CD4-positive, alpha-beta T cell treated with Interleukin-15 for 4 hours (primary cell): Measurements from ENCODE around the gene ZNF431.
"Not testable (repeated sequence)": the region's sequence is repeated elsewhere in the genome, so short reads cannot be mapped to it uniquely, and the experiment has no call there.

ENCODE experiments used
- DNase-seq: peaks from one replicate; pipeline ENCODE4 v3.0.0-alpha.2; 2020; ENCODE audit warnings: low spot score

Gene ZNF431

DNA sequence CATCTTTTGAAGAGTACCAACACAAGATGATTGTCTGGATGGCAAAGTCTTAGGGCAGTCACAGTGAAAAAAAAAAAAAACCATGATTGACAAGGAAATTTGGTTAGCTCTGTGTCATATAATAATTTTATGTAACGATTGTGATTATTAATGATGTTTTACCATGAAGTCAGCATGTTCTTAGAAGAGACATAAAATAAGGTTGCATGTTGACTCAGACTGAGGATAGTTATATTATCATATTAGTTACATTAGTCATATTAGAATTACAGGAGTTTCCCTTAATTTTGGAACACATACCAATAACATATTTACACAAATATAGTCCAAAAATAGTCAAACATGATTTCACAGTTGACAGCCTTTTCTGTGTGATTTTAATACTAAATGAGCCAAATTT lies 5.7 kb downstream of the ZNF431 start:
- DNase-seq = no peak

DNA sequence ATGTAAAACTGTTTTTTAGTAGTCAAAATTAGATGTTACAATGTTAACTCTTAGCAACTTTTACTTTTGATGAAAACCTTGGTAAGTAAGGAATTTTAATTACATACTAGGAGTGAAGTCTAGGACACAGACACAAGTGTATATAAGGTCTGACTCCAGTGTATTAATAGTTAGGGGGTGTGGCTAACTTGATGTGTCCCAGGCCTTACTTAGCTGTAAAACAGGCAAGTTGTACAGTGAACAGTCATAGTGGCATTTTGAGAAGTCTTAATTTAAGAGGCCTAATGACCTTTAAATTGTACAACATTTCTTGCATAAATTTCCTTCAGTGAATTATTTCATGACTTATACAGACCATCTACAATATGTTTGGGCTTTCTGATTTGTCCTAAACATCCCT lies 6.8 kb downstream of the ZNF431 start:
- no peak for DNase-seq

DNA sequence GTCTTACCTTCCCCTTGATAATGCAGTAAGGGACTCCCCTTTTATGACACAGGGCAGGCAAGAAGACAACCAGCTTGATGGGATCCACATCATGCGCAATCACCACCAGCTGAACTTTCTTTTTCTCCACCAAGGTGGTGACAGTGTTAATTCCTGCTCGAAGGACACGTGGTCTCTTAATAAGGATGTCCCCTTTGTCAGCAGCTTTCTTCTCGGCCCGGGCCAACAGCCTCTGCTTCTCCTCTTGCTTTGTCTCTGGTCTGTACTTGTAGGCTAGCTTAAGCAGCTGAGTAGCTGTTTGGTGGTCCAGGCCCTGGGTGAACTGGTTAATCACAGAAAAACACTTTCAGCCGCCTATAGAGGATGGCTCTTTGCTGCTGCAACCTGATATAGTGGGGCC lies 8.0 kb downstream of the ZNF431 start:
- DNase-seq = no peak

DNA sequence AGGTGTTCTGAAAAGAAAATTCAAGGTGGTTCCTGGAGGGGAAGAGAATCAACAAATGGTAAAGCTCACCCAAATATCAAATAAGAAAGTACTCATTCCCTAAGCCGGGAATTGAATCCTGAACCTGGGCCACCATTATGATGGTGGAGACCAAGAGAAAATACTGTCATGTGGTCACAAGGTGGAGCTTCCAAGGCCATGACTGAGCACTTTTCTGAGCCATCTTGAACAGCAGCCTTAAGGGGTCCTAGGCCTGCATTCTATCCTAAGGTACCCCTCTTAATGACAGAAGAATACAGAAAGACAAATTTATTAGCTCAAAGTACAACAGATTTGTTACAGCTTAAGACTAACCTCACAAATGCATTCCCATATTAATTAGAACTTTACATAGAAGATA lies 9.6 kb downstream of the ZNF431 start:
- DNase-seq = no peak

DNA sequence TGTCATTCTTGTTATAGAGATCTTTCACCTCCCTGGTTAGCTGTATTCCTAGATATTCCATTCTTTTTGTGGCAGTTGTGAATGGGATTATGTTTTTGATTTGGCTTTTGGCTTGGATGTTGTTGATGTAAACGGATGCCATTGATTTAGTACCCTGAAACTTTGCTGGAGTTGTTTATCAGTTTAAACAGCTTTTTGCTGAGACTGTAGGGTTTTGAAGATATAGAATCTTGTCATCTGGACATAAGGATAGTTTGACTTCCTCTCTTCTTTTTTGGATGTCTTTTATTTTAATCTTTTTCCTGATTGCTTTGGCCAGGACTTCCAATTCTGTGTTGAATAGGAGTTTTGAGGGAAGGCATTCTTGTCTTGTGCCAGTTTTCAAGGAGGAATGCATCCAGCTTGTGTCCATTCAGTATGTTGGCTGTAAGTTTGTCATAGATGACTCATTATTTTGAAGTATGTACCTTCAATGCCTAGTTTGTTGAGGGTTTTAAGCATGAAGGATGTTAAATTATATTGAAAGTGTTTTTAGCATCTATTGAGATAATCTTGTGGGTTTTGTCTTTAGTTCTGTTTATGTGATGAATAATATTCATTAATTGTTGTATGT lies 16.8 kb downstream of the ZNF431 start:
- DNase-seq = no peak

DNA sequence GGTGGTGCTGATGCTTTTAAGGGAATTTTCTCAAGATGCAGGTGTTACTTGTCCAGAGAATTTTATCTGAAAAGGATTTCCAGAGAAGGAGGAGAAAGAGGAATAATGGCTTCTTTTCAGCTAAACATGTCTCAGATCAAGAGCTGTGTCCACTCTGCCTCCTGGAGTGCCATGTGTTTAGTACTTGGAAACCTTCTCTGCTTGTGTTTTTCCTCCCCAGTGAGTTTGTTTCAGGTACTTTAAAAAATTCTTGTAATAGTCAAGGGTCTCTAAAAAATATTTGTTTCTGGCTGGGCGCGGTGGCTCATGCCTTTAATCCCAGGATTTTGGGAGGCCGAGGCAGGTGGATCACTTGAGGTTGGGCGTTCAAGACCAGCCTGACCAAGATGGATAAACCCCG lies 22.7 kb downstream of the ZNF431 start:
- DNase-seq = no peak

DNA sequence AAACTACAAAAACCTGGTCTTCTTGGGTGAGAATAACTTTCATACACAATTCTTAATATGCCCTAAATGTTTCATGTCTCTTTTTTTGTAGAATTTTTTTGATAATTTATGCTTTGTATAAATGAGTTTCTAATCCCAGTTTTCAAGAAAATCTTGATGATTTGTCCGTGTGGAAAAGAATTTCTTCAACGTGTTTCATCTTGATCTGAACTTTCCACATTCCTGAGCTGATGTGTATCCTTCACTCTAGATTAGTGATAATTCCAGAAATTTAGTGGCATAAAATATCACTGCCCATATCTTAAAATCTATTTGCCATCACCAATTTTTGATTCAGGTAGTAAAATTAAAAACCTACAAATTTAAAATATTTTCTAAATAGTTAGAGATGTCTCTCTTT lies 24.6 kb downstream of the ZNF431 start:
- DNase-seq = no peak

DNA sequence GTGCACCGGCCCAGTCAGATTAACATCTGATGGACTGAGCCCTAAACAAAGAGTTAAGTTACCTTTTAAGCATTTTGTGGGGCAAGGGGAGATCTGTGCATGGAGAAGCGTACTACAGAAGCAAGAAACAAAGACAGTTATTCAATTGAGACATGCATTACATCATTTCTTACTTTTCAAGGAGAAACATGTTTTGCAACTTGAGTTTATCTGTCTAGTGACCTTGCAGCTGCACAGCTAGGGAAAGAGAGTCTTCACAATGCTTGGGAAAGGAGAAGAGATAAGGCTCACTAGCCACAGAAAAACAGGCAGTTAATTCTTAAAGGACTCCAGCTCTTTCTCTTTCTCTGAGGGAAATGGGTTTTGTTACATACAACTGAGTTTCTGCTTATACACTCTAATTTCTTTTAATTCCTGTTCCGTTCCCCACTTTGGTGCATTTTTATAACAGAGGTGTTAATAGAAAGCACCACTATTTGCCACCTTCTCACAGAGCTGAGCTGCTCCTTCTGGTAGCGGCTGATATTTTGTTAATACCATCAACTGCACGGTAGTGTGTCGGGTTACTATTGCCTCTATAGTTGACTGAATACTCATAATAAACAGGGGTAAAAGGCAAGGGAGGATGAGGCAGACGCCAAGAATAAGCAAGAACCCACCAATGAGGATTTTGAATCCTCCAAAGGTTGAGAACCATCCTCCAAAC lies 55.9 kb downstream of the ZNF431 start:
- DNase-seq = no peak

DNA sequence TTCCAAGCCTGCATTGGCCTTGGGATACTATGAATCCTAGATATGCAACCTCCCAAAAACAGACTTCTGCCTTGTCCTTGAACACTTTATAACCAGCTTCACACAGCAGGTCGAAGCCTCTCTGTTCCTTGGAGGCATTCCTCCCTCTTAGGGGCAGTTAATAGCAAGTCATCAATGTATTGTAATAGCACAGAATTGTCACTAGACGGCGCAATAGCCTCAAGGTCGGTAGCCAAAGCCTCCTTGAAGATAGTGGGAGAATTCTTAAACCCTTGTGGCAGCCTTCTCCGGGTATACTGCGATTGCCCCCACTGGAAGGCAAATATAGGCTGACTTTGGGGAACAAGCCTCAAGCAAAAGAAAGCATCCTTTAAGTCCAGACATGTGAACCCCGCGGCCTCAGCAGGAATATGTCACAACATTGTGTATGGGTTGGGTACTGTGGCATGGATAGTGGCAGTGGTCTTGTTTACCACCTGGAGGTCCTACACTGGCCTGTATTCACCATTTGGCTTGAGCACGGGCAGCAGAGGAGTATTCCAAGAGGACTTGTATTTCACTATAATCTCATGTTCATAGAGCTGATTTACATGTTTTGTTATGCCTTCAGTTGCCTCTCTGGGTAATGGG lies 61.1 kb downstream of the ZNF431 start:
- peak; percentile 49 for DNase-seq

DNA sequence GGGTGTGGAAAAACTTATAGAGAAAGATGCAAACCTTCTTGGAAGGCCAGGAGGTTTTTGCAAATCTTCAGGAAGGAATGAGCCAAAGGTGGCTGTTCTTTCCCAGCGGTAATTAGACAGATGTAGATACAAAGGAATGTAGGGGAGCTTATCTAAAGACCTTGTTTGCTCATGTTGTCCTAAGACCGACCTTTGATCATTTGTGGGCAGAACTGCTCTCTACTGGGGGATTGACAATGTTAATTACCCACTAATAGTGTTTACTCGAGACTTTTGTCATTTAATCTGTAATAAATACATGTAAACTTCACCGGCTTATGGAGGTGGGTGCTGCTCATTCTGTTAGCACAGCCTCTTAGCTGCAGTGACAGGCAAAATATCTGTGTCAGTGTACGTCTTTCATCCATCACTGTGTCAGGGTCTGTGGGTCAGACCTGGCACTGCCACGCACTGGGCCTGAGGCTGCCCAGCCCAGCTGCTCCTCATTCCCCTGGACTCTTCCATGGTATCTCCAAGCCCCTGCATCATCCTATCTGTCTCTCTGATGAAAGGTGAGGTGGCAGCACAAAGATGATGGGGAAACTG lies 68.3 kb downstream of the ZNF431 start:
- DNase-seq = no peak

DNA sequence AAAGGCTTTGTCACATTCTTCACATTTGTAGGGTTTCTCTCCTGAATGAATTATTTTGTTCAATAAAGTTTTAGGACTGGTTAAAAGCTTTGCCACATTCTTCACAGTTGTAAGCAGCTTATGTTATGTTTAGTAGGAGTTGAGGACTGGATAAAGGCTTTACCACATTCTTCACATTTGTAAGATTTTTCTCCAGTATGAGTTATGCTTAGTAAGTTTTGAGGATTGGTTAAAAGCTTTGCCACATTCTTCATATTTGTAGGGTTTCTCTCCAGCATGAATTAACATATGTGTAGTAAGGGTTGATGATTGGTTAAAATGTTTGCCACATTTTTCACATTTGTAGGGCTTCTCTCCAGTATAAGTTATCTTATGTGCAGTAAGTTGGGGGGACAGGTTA lies 79.9 kb downstream of the ZNF431 start:
- DNase-seq = no peak

DNA sequence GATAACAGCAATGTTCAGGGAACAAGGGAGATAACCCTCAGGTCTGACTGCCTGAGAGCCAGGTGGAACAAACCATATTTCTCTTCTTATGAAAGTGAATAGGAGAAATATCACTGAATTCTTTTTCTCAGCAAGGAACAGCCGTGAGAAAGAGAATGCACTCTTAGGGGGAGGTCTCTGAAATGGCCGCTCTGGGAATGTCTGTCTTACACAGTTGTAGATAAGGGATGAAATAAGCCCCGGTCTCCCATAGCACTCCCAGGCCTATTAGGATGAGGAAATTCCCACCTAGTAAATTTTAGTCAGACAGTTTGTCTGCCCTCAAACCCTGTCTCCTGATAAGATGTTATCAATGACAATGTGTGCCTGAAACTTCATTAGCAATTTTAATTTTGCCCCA lies 88.1 kb downstream of the ZNF431 start:
- DNase-seq = not testable (repeated sequence)

DNA sequence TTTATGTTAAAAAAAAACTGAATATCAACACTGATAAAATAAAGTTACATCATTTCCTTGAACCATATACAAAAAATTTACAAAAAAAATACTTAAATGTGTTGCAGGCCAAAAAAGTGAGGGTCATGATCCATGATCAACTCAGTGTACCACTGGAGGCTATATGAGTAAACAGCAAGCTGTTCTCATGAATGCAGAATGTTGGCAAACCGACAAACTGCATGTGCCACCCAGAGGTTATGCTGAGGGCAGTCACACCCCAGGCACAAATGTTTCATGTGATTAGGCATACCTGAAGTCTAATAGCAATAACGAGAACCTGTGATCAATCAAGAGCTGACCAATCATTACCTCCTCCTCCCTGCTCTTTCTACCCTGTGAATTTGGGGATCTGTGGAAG lies 91.9 kb downstream of the ZNF431 start:
- DNase-seq = no peak

DNA sequence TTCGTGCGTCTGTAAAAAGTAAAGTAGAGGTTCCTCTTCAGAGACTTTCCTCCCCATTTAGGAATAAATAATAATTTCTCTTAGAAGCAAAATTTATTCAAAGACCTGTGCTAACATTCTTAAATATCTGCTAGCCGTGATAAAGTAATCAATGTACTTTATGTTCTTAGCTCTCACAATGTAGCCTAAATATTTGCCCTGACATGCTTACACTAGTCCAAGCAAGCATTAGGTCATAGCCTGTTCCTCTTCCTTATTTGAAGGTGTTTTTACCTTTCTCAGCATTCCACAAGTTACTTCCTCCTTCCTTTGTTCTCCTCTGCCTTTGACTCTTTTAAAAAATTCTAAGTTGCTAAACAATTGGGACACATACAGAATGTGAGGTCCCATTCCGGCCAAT lies 94.9 kb downstream of the ZNF431 start:
- DNase-seq = not testable (repeated sequence)

DNA sequence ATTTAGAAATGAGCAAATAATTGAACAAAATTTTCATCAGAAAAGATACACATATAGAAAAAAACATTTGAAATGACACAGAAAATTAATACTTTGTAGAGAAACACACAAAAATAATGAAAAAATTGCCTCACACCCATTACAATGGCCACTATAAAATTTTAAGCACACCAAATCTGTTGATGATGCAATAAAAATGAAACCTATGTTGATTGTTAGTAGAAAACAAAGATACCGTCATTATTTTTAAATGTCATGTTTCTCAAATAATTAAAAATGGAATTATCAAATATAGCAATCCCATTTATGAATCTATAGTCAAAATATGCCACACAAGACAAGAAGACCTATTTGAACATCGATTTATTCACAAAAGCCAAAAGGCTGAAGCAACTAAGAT lies 96.8 kb downstream of the ZNF431 start:
- DNase-seq = no peak
